MG63 (cell line): Measurements from ENCODE around the gene TRAPPC8. TPM values are rescaled to one million over a fixed set of nuclear protein-coding genes. Genes with fewer than 3 reads are reported as not detected.
"Not testable (repeated sequence)": the region's sequence is repeated elsewhere in the genome, so short reads cannot be mapped to it uniquely, and the experiment has no call there.

Experiments used
- DNase-seq: peaks from one replicate; pipeline ENCODE4 v3.0.0-alpha.2; 2020
- H3K27me3 ChIP-seq: fragments of 250-450 bp; sonication (Bioruptor Pico); 2 replicates; pipeline ENCODE4 v1.5.1; 2020; ENCODE audit warnings: mild to moderate bottlenecking, moderate library complexity
- H3K36me3 ChIP-seq: fragments of 250-450 bp; sonication (Bioruptor Pico); 2 replicates; pipeline ENCODE4 v1.5.1; 2020; ENCODE audit warnings: mild to moderate bottlenecking, moderate library complexity
- H3K4me3 ChIP-seq: fragments of 250-450 bp; sonication (Bioruptor Pico); 2 replicates; pipeline ENCODE4 v1.5.1; 2020; ENCODE audit warnings: mild to moderate bottlenecking, moderate library complexity
- H3K9me3 ChIP-seq: fragments of 250-450 bp; sonication (Bioruptor Pico); 2 replicates; pipeline ENCODE4 v1.5.1; 2020; ENCODE audit warnings: mild to moderate bottlenecking, moderate library complexity
- total RNA-seq: library from RNA; depleted of rRNA; stranded (reverse); fragments of >200 nt; shearing (Covaris generic); gene quantifications from 2 replicates; pipeline ENCODE4 v1.2.3, GENCODE V29; 2014; ENCODE audit warnings: low replicate concordance

The TRAPPC8 gene
- total RNA-seq, 1 experiment from 2014 or later: 40.7 TPM

- no peaks in the 10 kb centered on the region for H3K9me3 ChIP-seq
- no peak overlapping the region for H3K4me3 ChIP-seq
- DNase-seq: no peak
- H3K27me3 ChIP-seq: no peaks in the 10 kb centered on the region
- peaks cover 20% of the 10 kb centered on the region for H3K36me3 ChIP-seq
Observed at GRCh38 chr18:31828613-31829012, 114.3 kb downstream of the TRAPPC8 start.

GRCh38 chr18:31826673-31827325 lies 116.1 kb downstream of the TRAPPC8 start:
- not testable (repeated sequence) for H3K27me3 ChIP-seq

GRCh38 chr18:31825772-31826171 lies 117.2 kb downstream of the TRAPPC8 start:
- no peak for DNase-seq
- Histone ChIP-seq H3K36me3 (peaks cover 17% of the 10 kb centered on the region), H3K27me3 (no peaks in the 10 kb centered on the region), H3K4me3 (no peak overlapping the region), H3K9me3 (no peaks in the 10 kb centered on the region)

More at GRCh38 chr18:31826673-31827325, 116.1 kb downstream of the TRAPPC8 start:
- peaks cover 17% of the 10 kb centered on the region for H3K36me3 ChIP-seq
- H3K9me3 ChIP-seq, H3K4me3 ChIP-seq, DNase-seq: not testable (repeated sequence)

- H3K36me3 ChIP-seq: no peaks in the 10 kb centered on the region
- no peaks in the 10 kb centered on the region for H3K27me3 ChIP-seq
- no peak for DNase-seq
- H3K9me3 ChIP-seq: no peaks in the 10 kb centered on the region
- H3K4me3 ChIP-seq: no peak overlapping the region
Observed at GRCh38 chr18:31821545-31822171, 121.3 kb downstream of the TRAPPC8 start.

GRCh38 chr18:31819925-31820229 lies 123.1 kb downstream of the TRAPPC8 start:
- H3K9me3 ChIP-seq: no peaks in the 10 kb centered on the region
- no peak for DNase-seq
- no peak overlapping the region for H3K4me3 ChIP-seq
- no peaks in the 10 kb centered on the region for H3K36me3 ChIP-seq
- no peaks in the 10 kb centered on the region for H3K27me3 ChIP-seq

GRCh38 chr18:31819106-31819924 lies 123.6 kb downstream of the TRAPPC8 start:
- H3K27me3 ChIP-seq: no peaks in the 10 kb centered on the region
- no peak for DNase-seq

GRCh38 chr18:31814132-31814531 lies 128.8 kb downstream of the TRAPPC8 start:
- no peak for DNase-seq
- no peak overlapping the region for H3K4me3 ChIP-seq
- no peaks in the 10 kb centered on the region for H3K9me3 ChIP-seq
- H3K27me3 ChIP-seq: no peaks in the 10 kb centered on the region
- no peaks in the 10 kb centered on the region for H3K36me3 ChIP-seq

More at GRCh38 chr18:31819106-31819924, 123.6 kb downstream of the TRAPPC8 start:
- Histone ChIP-seq H3K4me3 (no peak overlapping the region), H3K9me3 (no peaks in the 10 kb centered on the region), H3K36me3 (no peaks in the 10 kb centered on the region)

- H3K9me3 ChIP-seq, H3K4me3 ChIP-seq, H3K36me3 ChIP-seq, H3K27me3 ChIP-seq, DNase-seq: not testable (repeated sequence)
Observed at GRCh38 chr18:31810336-31811130, 132.4 kb downstream of the TRAPPC8 start.

GRCh38 chr18:31809049-31809448 lies 133.9 kb downstream of the TRAPPC8 start:
- not testable (repeated sequence) for H3K36me3 ChIP-seq, DNase-seq, H3K9me3 ChIP-seq, H3K27me3 ChIP-seq, H3K4me3 ChIP-seq

GRCh38 chr18:31801078-31801477 lies 141.8 kb downstream of the TRAPPC8 start:
- Histone ChIP-seq H3K9me3 (no peaks in the 10 kb centered on the region), H3K4me3 (no peak overlapping the region), H3K27me3 (no peaks in the 10 kb centered on the region), H3K36me3 (no peaks in the 10 kb centered on the region)
- DNase-seq: no peak

GRCh38 chr18:31799257-31799656 lies 143.7 kb downstream of the TRAPPC8 start:
- H3K27me3 ChIP-seq, H3K9me3 ChIP-seq, H3K36me3 ChIP-seq, DNase-seq, H3K4me3 ChIP-seq: not testable (repeated sequence)

- Histone ChIP-seq H3K27me3 (no peaks in the 10 kb centered on the region), H3K9me3 (no peaks in the 10 kb centered on the region), H3K36me3 (no peaks in the 10 kb centered on the region), H3K4me3 (no peak overlapping the region)
- no peak for DNase-seq
Observed at GRCh38 chr18:31798399-31798798, 144.5 kb downstream of the TRAPPC8 start.

- Histone ChIP-seq H3K27me3 (no peaks in the 10 kb centered on the region), H3K36me3 (no peaks in the 10 kb centered on the region), H3K4me3 (no peak overlapping the region), H3K9me3 (no peaks in the 10 kb centered on the region)
- no peak for DNase-seq
Observed at GRCh38 chr18:31795747-31796146, 147.2 kb downstream of the TRAPPC8 start.

GRCh38 chr18:31793531-31793930 lies 149.4 kb downstream of the TRAPPC8 start:
- Histone ChIP-seq H3K36me3 (no peaks in the 10 kb centered on the region), H3K4me3 (no peak overlapping the region), H3K9me3 (no peaks in the 10 kb centered on the region), H3K27me3 (no peaks in the 10 kb centered on the region)
- DNase-seq: no peak

- Histone ChIP-seq H3K27me3 (no peaks in the 10 kb centered on the region), H3K9me3 (no peaks in the 10 kb centered on the region), H3K36me3 (no peaks in the 10 kb centered on the region), H3K4me3 (no peak overlapping the region)
- DNase-seq: no peak
Observed at GRCh38 chr18:31792580-31792911, 150.4 kb downstream of the TRAPPC8 start.

- DNase-seq: no peak
- Histone ChIP-seq H3K36me3 (no peaks in the 10 kb centered on the region), H3K4me3 (no peak overlapping the region), H3K9me3 (no peaks in the 10 kb centered on the region), H3K27me3 (no peaks in the 10 kb centered on the region)
Observed at GRCh38 chr18:31791817-31792579, 150.9 kb downstream of the TRAPPC8 start.
